ENCODE measurements around the gene OR1J1. TPM values are rescaled to one million over a fixed set of nuclear protein-coding genes. Genes with fewer than 3 reads are reported as not detected.

Gene OR1J1
- total RNA-seq, 1 donor from 2014 or later = not detected

GRCh38 chr9:122510502-122510901 is 32.8 kb upstream of the OR1J1 start, which contains the start of gene OR1J2:
Gene OR1J2 (plus strand): TSS chr9:122510802. CDS start chr9:122510802, 0 bp downstream.
- Histone ChIP-seq H3F3A (ENCODE audit: low read depth) (no peaks in the 10 kb centered on the region), H3K4me1 (no peaks in the 10 kb centered on the region), H3K9me3 (ENCODE audit: low read depth) (peaks cover 4% of the 10 kb centered on the region), H3K36me3 (no peaks in the 10 kb centered on the region), H3K27me3 (no peaks in the 10 kb centered on the region), H3K9ac (no peak within 1 kb of the TSS), H2AFZ (replicated peaks) (no peak within 1 kb of the TSS), H3K4me2 (no peak within 1 kb of the TSS), H3K4me3 (no peak within 1 kb of the TSS), H3K79me2 (ENCODE audit: low read depth) (no peaks in the 10 kb centered on the region), H4K20me1 (ENCODE audit: low read depth) (no peaks in the 10 kb centered on the region), H3K27ac (no peak within 1 kb of the TSS)
- DNase-seq (ENCODE audit: low spot score) = no peak
- peaks cover 6% of the 10 kb centered on the region for H3K27me3 Mint-ChIP-seq (ENCODE audit: insufficient read depth, low read depth)
- no peak within 1 kb of the TSS for H3K27ac Mint-ChIP-seq
- no peaks in the 10 kb centered on the region for H3K4me1 Mint-ChIP-seq
- H3K36me3 Mint-ChIP-seq = no peaks in the 10 kb centered on the region
- no peaks in the 10 kb centered on the region for H3K9me3 Mint-ChIP-seq
- no peak for TF ChIP-seq EZH2phosphoT487 (IDR thresholded peaks at IDR 0.05)
- TF ChIP-seq CTCF (IDR thresholded peaks at IDR 0.05) = no peak
- no peak for TF ChIP-seq EZH2 (IDR thresholded peaks at IDR 0.05)
- H3K4me3 Mint-ChIP-seq = no peak within 1 kb of the TSS

- Histone ChIP-seq H3F3A (ENCODE audit: low read depth) (no peaks in the 10 kb centered on the region), H3K79me2 (ENCODE audit: low read depth) (no peaks in the 10 kb centered on the region), H3K9me3 (ENCODE audit: low read depth) (peaks cover 2% of the 10 kb centered on the region), H3K4me2 (no peak overlapping the region), H3K27me3 (no peaks in the 10 kb centered on the region), H3K9ac (no peak overlapping the region), H3K4me3 (no peak overlapping the region), H4K20me1 (ENCODE audit: low read depth) (no peaks in the 10 kb centered on the region), H3K36me3 (no peaks in the 10 kb centered on the region), H3K4me1 (no peaks in the 10 kb centered on the region), H2AFZ (replicated peaks) (no peak overlapping the region), H3K27ac (no peak overlapping the region)
- no peak overlapping the region for H3K27ac Mint-ChIP-seq
- H3K27me3 Mint-ChIP-seq (ENCODE audit: insufficient read depth, low read depth) = peaks cover 8% of the 10 kb centered on the region
- no peaks in the 10 kb centered on the region for H3K4me1 Mint-ChIP-seq
- no peaks in the 10 kb centered on the region for H3K36me3 Mint-ChIP-seq
- H3K9me3 Mint-ChIP-seq = no peaks in the 10 kb centered on the region
- DNase-seq (ENCODE audit: low spot score) = no peak
- no peak overlapping the region for H3K4me3 Mint-ChIP-seq
- TF ChIP-seq EZH2 (IDR thresholded peaks at IDR 0.05) = no peak
- no peak for TF ChIP-seq EZH2phosphoT487 (IDR thresholded peaks at IDR 0.05)
- no peak for TF ChIP-seq CTCF (IDR thresholded peaks at IDR 0.05)
These were observed 29.2 kb upstream of the OR1J1 start for GRCh38 chr9:122506964-122507363.

DNA sequence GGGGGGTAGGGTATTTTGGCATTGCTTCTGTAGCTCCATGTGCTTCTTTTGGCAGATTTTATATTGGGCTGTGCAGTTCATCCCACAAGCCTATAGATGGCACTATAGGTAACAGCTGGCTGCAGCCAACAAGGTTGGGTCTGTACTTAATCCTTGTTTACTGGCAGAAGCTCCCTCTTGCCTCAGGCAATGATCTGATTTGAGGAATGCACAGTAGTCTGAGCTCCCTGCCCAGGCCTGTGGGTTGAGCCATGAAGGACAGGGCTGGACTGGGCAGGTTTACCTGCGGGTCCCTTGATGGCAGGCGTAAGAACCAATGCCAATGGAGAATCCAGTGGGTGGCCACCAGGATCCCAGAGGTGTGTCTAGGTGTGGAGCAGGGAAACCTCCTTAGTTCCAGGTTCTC is 21.2 kb upstream of the OR1J1 start:
- Histone ChIP-seq H3K4me3 (no peak overlapping the region), H3K9me3 (ENCODE audit: low read depth) (no peaks in the 10 kb centered on the region), H2AFZ (replicated peaks) (no peak overlapping the region), H3K9ac (no peak overlapping the region), H3F3A (ENCODE audit: low read depth) (no peaks in the 10 kb centered on the region), H3K4me1 (no peaks in the 10 kb centered on the region), H3K79me2 (ENCODE audit: low read depth) (no peaks in the 10 kb centered on the region), H3K36me3 (no peaks in the 10 kb centered on the region), H3K27me3 (no peaks in the 10 kb centered on the region), H3K4me2 (no peak overlapping the region), H4K20me1 (ENCODE audit: low read depth) (no peaks in the 10 kb centered on the region), H3K27ac (no peak overlapping the region)
- DNase-seq (ENCODE audit: low spot score) = peak; percentile 24
- H3K9me3 Mint-ChIP-seq = no peaks in the 10 kb centered on the region
- TF ChIP-seq CTCF (IDR thresholded peaks at IDR 0.05) (peak; percentile 64), EZH2 (IDR thresholded peaks at IDR 0.05) (no peak), EZH2phosphoT487 (IDR thresholded peaks at IDR 0.05) (no peak)
- no peaks in the 10 kb centered on the region for H3K4me1 Mint-ChIP-seq
- H3K36me3 Mint-ChIP-seq = no peaks in the 10 kb centered on the region
- no peak overlapping the region for H3K4me3 Mint-ChIP-seq
- peaks cover 10% of the 10 kb centered on the region for H3K27me3 Mint-ChIP-seq (ENCODE audit: insufficient read depth, low read depth)
- H3K27ac Mint-ChIP-seq = no peak overlapping the region
